Stimulated activated CD4-positive, alpha-beta T cell treated with anti-CD3 and anti-CD28 coated beads, Interleukin-1b, Interleukin-23, amount 100 ng/mL, for 48 hours (primary cell): ENCODE data around the gene CAST.
"Not testable (repeated sequence)": the region's sequence is repeated elsewhere in the genome, so short reads cannot be mapped to it uniquely, and the experiment has no call there.

Source experiments
- DNase-seq: peaks from one replicate; pipeline ENCODE4 v3.0.0-alpha.2; 2020

Gene CAST

DNA sequence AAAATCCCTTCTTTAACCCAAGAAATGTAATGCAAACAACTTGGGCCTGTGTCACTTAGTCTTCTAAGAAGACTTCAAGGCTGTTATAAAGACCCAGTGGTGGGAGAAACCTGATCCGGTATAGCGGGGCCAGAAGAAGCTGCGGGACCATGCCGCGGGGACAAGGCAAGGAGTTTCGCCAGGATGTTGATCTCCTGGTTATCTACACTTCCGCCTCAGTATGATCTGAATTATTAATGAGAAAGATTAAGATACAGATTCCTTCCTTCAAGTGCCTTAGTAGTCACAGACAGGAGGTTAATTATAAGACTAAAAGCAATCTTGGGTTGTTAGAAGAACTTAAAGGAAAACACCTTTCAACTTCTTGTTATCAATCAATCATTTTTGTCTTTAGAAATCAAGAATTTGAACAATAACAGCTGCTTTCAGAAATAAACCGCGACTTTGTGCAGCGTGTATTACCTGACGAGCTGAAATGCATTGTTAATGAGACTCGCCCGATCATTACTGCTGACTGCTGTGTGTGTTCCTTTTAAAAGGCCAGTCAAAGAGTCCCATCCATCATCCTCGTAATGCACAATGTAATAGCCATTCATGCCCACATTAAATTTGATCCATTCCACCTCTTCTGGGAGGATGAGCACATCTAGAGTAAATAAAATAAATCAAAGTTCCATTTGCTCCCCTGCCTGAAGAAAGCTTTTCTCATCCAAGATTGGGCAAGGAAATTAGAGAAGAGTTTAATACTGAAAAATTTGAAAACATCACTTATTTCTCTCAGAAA lies 123.3 kb downstream of the CAST start:
- no peak for DNase-seq

DNA sequence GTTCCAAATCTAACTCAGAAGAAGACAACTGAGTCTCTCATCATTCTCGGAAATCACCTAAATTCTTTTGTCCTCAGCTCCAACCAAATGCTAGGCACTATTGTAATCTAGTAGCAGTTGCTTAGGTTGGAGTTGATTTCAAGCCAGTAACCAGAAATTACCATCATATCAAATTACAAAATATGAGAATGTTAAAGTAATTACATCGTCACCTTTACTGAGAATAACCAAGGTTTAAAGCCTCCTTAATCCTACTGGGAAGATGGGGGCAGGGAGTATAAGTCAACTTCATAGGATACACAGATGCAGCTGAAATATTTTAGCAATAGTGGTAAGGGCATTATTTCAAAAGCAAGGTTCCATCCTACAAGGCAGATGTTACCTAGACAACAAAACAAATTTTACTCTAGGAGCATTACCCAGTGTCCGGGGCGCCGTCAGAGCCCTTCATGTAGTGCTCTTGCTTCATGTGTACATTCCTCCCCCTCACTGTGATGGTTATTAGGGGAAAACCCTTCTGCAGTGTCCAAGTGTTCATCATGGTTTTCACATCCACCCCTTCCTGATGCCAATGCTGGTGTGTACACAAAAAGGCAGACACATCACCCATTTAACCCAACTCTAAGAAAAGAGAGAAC lies 126.1 kb downstream of the CAST start:
- DNase-seq = no peak

- no peak for DNase-seq
Observed at GRCh38 chr5:96789794-96790330, 127.7 kb downstream of the CAST start.

DNA sequence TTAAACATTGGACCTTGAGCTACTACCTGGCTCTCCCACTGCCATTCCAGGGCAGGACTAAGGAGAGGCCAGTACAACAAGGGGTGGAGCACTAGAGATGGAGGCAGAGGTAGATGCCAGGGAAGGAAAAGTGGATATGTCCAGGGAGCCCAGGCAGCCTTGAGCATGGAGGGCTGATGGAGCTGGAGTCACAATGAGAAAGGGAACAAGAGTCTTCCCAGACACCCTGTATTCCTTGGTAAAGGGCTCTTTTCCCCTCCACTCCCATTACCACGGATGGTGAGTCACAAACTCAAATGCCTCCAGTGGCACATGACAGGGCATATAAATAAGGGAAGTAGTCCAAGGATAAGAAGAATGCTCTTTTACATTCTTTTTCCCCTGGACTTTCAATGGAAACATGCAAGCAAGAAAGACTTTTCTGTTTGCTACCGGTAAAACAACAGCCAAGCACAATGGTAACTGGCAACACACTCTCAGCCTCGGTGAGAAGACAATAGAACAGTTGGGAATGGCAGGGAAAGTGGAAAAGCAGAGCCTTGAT lies 128.9 kb downstream of the CAST start:
- no peak for DNase-seq

GRCh38 chr5:96794757-96795156 lies 132.6 kb downstream of the CAST start:
- peak; percentile 80 for DNase-seq

- no peak for DNase-seq
Observed at GRCh38 chr5:96795626-96796025, 133.4 kb downstream of the CAST start.

DNA sequence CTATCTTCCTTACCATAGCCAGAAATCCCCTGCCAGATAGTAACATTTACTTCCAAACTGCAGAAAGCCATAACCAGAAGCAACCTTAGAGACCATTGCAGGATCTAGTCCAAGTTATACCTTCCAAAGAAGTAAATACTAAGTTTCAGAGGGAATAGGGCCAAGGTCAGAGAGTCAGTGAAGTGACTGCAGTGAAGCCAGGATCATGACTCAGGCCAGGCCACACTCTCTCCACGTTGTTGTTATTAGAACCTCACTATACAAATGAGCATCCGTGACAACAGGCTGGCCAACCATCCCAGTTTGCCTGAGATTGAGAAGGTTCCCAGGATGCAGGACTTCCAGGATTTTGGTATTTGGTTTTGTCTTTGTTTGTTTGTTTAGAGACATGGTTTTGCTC lies 134.3 kb downstream of the CAST start:
- DNase-seq = no peak

DNA sequence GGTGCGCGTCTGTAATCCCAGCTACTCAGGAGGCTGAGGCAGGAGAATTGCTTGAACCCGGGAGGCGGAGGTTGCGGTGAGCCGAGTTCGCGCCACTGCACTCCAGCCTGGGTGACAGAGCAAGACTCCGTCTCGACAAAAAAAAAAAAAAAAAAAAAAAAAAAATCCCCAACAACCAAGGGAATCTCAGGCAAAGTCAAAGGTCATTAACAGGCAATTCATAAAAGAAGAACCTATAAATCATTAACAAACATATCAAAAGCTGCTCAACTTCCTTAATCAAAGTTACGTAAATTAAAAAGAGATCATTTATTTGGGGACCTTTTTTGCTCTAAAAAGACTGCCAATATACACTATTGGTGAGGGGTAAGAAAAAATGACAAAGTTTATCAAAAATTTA lies 139.5 kb downstream of the CAST start:
- not testable (repeated sequence) for DNase-seq

DNA sequence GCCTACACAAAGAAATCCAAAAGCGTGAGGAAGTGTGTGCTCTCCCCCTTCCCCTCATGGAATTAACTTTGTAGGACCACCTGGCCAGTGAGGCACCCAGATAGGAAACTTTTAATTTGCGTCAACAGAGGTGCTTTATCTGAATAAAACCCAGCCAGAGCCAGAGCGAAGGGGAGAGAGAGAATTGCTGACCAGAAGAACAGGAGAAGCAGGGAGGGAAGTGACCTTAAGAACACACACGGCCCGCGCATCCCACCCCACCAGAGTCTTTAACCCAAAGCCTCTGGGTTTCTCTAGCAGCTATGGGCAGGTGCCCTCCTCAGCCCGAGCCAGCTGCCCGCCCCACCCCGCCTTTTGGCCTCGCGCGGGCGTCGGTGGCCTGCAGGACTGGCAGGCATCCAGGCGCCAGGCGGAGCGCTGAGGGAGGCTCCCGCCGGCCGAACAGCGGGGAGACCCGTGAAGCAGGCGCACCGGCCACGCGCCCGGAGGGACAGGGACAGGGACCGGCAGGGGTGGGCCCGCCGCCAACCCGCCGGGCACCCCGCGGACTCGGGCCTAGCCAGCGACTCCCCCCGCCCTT lies 145.0 kb downstream of the CAST start:
- peak; percentile 46 for DNase-seq

GRCh38 chr5:96808541-96808828 lies 146.3 kb downstream of the CAST start:
- no peak for DNase-seq

- no peak for DNase-seq
Observed at GRCh38 chr5:96808868-96809558, 146.8 kb downstream of the CAST start.

- DNase-seq = peak; percentile 48
Observed at GRCh38 chr5:96809921-96810320, 147.7 kb downstream of the CAST start.

GRCh38 chr5:96812851-96813250 lies 150.7 kb downstream of the CAST start:
- DNase-seq = no peak

DNA sequence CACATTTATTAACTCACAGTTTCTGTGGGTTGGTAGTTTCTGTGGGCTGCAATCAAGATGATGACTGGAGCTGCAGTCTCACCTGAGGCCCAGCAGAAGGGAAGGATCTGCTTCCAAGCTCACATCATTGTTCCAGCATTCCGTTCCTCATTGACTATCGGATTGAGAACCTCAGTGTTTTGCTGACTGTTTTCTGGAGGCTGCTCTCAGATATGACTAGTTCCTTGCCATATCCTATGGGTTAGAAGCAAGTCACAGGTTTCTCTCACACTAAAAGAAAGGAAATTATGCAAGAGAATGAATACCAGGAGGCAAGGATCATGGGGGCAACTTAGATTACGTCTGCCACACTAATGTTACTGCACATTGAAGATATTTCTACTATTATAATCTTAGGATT lies 151.9 kb downstream of the CAST start:
- no peak for DNase-seq

- peak; percentile 39 for DNase-seq
Observed at GRCh38 chr5:96816411-96816939, 154.3 kb downstream of the CAST start.

DNA sequence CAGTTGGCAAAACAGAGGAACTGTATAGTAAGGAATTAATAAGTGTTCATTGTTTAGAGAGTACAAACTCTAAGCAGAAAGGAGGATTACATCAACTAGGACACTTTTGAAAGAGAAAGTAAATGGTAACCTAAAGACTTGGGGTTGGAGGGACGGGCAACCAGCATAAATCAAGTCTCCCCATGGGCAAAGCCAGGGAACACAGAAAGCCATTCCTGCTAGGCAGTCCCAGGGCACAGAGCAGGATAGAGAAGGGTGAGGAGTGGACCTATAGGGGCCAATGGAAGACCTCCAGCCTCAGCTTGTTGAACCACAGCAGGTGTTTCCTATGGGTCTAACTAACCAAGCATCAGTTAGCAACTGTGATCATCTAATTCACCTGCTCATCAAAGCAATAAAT lies 154.8 kb downstream of the CAST start:
- DNase-seq = no peak

GRCh38 chr5:96817506-96817905 lies 155.3 kb downstream of the CAST start:
- DNase-seq = no peak

DNA sequence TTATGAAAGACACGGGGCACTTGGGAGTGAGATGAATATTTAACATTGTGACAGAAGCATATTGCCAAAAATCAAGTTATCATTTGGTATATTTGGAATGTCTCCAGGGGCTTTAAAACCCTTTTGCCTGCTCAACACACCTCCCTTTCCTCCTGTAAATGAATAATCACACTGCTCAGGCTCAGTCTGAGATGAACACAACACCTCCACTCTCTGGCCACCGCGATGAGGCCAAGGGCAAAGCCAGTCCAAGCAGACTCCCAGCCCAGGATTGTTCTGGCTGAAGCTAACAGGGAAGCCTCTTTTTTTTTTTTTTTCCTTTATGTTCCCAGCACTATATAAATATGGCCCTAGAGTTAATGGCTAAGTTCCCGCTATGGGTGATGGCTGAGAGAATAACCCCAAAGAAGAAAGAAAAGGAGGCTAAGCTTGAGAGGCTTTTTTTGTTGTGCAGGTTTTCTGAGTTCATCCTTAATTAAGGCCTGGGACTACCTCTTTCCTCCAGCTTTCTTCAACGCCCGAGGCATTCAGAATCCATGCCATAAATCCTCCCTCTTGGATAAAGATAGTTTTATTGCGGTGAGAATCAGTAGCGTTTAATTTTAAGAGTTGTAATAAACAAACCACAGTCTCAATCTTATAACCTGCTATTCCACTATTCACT lies 156.1 kb downstream of the CAST start:
- DNase-seq = no peak

DNA sequence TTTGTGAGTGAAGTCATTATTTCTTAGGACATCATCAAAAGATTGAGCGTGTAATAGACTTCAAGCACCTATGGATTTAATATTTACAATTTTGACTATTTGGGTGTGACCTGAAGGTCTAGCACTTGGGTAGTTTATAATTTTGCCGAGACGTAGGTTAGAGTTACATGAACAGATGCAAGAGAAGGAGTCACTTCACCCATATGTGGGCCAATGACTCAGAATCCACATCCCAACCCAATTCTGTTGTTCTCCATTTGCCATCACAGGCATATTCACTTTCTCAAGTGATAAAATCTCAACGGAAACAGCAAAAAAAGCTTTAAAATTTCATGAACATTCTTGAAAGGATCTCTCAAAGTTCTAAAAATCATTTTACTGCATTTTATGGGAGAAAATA lies 157.6 kb downstream of the CAST start:
- no peak for DNase-seq

DNA sequence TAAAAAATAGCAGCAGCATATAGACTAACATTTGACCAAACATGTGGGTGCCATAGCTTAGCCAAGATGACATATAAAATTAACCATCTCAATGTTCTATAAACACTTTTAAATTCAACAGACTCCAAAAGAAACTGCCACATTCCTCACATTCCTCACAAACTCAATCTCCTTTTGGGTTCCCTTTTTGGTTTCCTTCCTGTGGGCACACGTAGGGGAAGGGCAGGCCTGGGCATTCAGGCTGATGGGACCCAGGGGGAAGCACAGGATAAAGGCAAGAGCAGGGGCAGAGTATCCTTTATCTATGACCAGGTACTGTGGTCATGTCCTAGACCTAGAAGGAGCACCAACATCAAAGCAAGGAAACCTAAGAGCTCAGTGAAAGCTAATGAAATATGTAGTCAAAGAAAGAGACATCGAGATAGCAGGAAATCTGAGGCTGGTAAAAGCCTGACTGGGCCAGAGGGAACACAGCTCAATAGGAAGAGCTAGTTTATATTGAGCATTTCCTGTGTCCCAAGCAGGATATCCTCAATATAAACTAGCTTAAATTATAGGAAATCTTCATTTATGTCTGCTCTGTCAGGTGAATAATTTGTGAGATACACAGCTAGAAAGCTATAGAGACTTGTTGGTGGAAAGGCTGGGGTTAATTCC lies 159.2 kb downstream of the CAST start:
- no peak for DNase-seq

DNA sequence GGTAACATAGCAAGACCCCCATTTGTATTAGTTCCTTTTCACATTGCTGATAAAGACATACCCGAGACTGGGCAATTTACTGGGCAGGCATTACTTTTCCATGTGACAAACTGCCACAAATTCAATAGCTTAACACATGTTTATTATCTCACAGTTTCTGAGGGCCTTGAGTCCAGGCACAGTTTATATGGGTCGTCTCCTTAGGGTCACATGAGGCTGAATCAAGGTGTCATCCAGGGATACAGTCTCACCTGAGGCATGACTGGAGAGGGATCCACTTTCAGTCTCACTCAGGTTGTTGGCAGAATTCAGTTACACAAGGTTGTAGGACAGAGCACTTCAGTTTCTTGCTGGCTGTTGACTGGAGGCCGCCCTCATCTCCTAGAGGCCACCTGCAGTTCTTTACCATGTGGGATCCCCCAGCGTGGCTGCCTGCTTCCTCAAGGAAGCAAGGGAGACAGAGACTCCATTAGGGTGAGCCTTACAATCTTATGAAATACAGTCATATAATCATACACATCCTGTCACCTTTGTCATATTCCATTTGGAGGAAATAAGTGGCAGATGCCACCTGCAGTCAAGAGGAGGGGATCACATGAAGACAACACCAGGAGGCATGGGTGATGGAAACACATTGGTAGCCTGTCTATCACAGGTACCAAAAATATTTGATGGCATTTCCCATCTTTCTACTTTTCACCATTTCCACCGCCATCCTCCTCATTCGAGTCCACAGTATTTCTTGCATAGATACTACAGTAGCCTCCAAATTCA lies 160.7 kb downstream of the CAST start:
- DNase-seq = no peak
